HepG2 (cell line): Measurements from ENCODE around the gene CTRL. TPM values are rescaled to one million over a fixed set of nuclear protein-coding genes. Genes with fewer than 3 reads are reported as not detected.

Source experiments
- ARNTL ChIP-seq: sonication (generic); formaldehyde crosslinking; IDR thresholded peaks from 2 replicates; pipeline ENCODE4 v1.4.0; 2020; ENCODE audit warnings: mild to moderate bottlenecking, missing genetic modification reagents
- CBX5 ChIP-seq: sonication (generic); formaldehyde crosslinking; IDR thresholded peaks from 2 replicates; pipeline ENCODE4 v1.4.0; 2020; ENCODE audit warnings: missing genetic modification reagents, borderline replicate concordance
- GTF3A ChIP-seq: sonication (generic); formaldehyde crosslinking; conservative IDR thresholded peaks from 2 replicates; pipeline ENCODE4 v1.4.0; 2020; ENCODE audit warnings: mild to moderate bottlenecking, missing genetic modification reagents
- HNF4A ChIP-seq: sonication (generic); formaldehyde crosslinking; IDR thresholded peaks from 2 replicates; pipeline ENCODE4 v1.4.0; 2020; ENCODE audit warnings: missing genetic modification reagents
- HOXA5 ChIP-seq: sonication (generic); formaldehyde crosslinking; IDR thresholded peaks from 2 replicates; pipeline ENCODE4 v1.4.0; 2020; ENCODE audit warnings: missing genetic modification reagents
- IRF2 ChIP-seq: IDR thresholded peaks from 2 replicates; pipeline ENCODE4 v1.6.1; 2018; ENCODE audit warnings: missing genetic modification reagents, missing compliant biosample characterization
- MTERF4 ChIP-seq: sonication (generic); formaldehyde crosslinking; IDR thresholded peaks from 2 replicates; pipeline ENCODE4 v1.8.0; 2023; ENCODE audit warnings: mild to moderate bottlenecking, missing genetic modification reagents
- PREB ChIP-seq: sonication (generic); formaldehyde crosslinking; IDR thresholded peaks from 2 replicates; pipeline ENCODE4 v1.4.0; 2020; ENCODE audit warnings: missing genetic modification reagents
- RARA ChIP-seq: IDR thresholded peaks from 2 replicates; pipeline ENCODE4 v1.6.1; 2016; ENCODE audit warnings: missing genetic modification reagents, missing compliant biosample characterization
- RFXANK ChIP-seq: IDR thresholded peaks from 2 replicates; pipeline ENCODE4 v1.6.1; 2016
- SRSF1 ChIP-seq: fragments of 200-400 bp; formaldehyde crosslinking; optimal IDR thresholded peaks from 2 replicates; pipeline ENCODE3; 2017; ENCODE audit warnings: mild to moderate bottlenecking, low read depth, low read length, moderate library complexity
- THAP11 ChIP-seq: IDR thresholded peaks from 2 replicates; pipeline ENCODE4 v1.6.1; 2016; ENCODE audit warnings: missing biosample characterization, missing genetic modification reagents
- ZFP37 ChIP-seq: sonication (generic); formaldehyde crosslinking; IDR thresholded peaks from 2 replicates; pipeline ENCODE4 v1.4.0; 2020; ENCODE audit warnings: missing genetic modification reagents, borderline replicate concordance
- ZFY ChIP-seq: sonication (generic); formaldehyde crosslinking; IDR thresholded peaks from 2 replicates; pipeline ENCODE4 v1.4.0; 2020; ENCODE audit warnings: missing genetic modification reagents
- ZNF10 ChIP-seq: sonication (generic); formaldehyde crosslinking; IDR thresholded peaks from 2 replicates; pipeline ENCODE4 v1.4.0; 2020; ENCODE audit warnings: mild to moderate bottlenecking, low read depth, missing genetic modification reagents, borderline replicate concordance
- ZNF333 ChIP-seq: sonication (generic); formaldehyde crosslinking; IDR thresholded peaks from 2 replicates; pipeline ENCODE4 v1.4.0; 2020; ENCODE audit warnings: mild to moderate bottlenecking, missing genetic modification reagents, borderline replicate concordance
- ZNF34 ChIP-seq: sonication (generic); formaldehyde crosslinking; IDR thresholded peaks from 2 replicates; pipeline ENCODE4 v1.4.0; 2020; ENCODE audit warnings: mild to moderate bottlenecking, missing genetic modification reagents, borderline replicate concordance
- ZNF430 ChIP-seq: sonication (generic); formaldehyde crosslinking; IDR thresholded peaks from 2 replicates; pipeline ENCODE4 v1.9.0; 2021; ENCODE audit warnings: mild to moderate bottlenecking, missing genetic modification reagents
- ZNF441 ChIP-seq: sonication (generic); formaldehyde crosslinking; IDR thresholded peaks from 2 replicates; pipeline ENCODE4 v1.7.0; 2021; ENCODE audit warnings: missing genetic modification reagents, borderline replicate concordance
- ZNF562 ChIP-seq: sonication (generic); formaldehyde crosslinking; IDR thresholded peaks from 2 replicates; pipeline ENCODE4 v1.8.0; 2022; ENCODE audit warnings: missing genetic modification reagents, borderline replicate concordance
- ZNF609 ChIP-seq: sonication (generic); formaldehyde crosslinking; IDR thresholded peaks from 2 replicates; pipeline ENCODE4 v1.4.0; 2020; ENCODE audit warnings: mild to moderate bottlenecking, missing genetic modification reagents, borderline replicate concordance
- ZNF772 ChIP-seq: sonication (generic); formaldehyde crosslinking; IDR thresholded peaks from 2 replicates; pipeline ENCODE4 v1.5.0; 2020; ENCODE audit warnings: mild to moderate bottlenecking, missing genetic modification reagents
- polyA plus RNA-seq, 8 experiments: library from polyadenylated mRNA; depleted of rRNA in 3 of 8; stranded (reverse) in 7 of 8; unstranded in 1 of 8; fragments of >200 nt; fragmentation: Illumina TruSeq in 4 of 8; extraction: Trizol in 4 of 8; gene quantifications; 2 replicates each; pipeline versions ENCODE4 v1.2.1 to v1.2.3, GENCODE V29; 2011 to 2016; ENCODE audit warnings: low read depth in 4 of 8, missing spikeins in 1 of 8, mixed read lengths in 1 of 8; ENCODE audit not compliant: insufficient read depth in 1 of 8
- total RNA-seq, 5 experiments: library from RNA; depleted of rRNA; stranded (reverse); fragments of >200 nt; fragmentation: Illumina TruSeq; extraction: Trizol; gene quantifications; 2 replicates each; pipeline ENCODE4 v1.2.3, GENCODE V29; 2016; ENCODE audit warnings: low read depth in 1 of 5

CTRL gene
- total and polyA plus RNA-seq, 2 of the 13 experiments (the other 11 are each of a cell fraction or from before 2014, with no cell fraction given) = 1.9 to 2.7 TPM

GRCh38 chr16:67965668-67966548 is 34.2 kb upstream of the CTRL start (continued):
- TF ChIP-seq PREB (CRISPR knock-in tag) = no peak
- no peak for TF ChIP-seq ZNF333 (CRISPR knock-in tag)
- 0 out of 2 replicates have a peak, but pooled peaks have one; percentile 25 for TF ChIP-seq GTF3A
- TF ChIP-seq ZNF562 = no peak
- peak; percentile 49 for TF ChIP-seq SRSF1
- no peak for TF ChIP-seq THAP11 (CRISPR knock-in tag)
- TF ChIP-seq ZNF441 = 0 out of 2 replicates have a peak, but pooled peaks have one; percentile 22
- no peak for TF ChIP-seq RFXANK
- TF ChIP-seq ZFY (CRISPR knock-in tag) = peak; percentile 68
- TF ChIP-seq IRF2 (CRISPR knock-in tag) = 0 out of 2 replicates have a peak, but pooled peaks have one; percentile 13
- TF ChIP-seq ZNF34 (CRISPR knock-in tag) = peak; percentile 4; the same call in 1 of the 2 replicates
- TF ChIP-seq MTERF4 = 0 out of 2 replicates have a peak, but pooled peaks have one; percentile 4
- TF ChIP-seq ZNF10 = no peak
- 0 out of 2 replicates have a peak, but pooled peaks have one; percentile 55 for TF ChIP-seq ZNF430 (CRISPR knock-in tag)
- no peak for TF ChIP-seq ZFP37 (CRISPR knock-in tag)
- TF ChIP-seq ZNF609 (CRISPR knock-in tag) = peak; percentile 16; the same call in 1 of the 2 replicates
- TF ChIP-seq HNF4A (CRISPR knock-in tag) = peak; percentile 54
- TF ChIP-seq CBX5 (CRISPR knock-in tag) = 0 out of 2 replicates have a peak, but pooled peaks have one; percentile 10
- no peak for TF ChIP-seq HOXA5 (CRISPR knock-in tag)
- TF ChIP-seq RARA (CRISPR knock-in tag) = 0 out of 2 replicates have a peak, but pooled peaks have one; percentile 12
- TF ChIP-seq ZNF772 (CRISPR knock-in tag) = peak; percentile 33; the same call in 1 of the 2 replicates
- TF ChIP-seq ARNTL (CRISPR knock-in tag) = 0 out of 2 replicates have a peak, but pooled peaks have one; percentile 32
